ENCODE results near the gene EGFL8.

EGFL8 gene

GRCh38 chr6:32168807-32169591 is 4.6 kb downstream of the EGFL8 start:
- DNase-seq: no peak

DNA sequence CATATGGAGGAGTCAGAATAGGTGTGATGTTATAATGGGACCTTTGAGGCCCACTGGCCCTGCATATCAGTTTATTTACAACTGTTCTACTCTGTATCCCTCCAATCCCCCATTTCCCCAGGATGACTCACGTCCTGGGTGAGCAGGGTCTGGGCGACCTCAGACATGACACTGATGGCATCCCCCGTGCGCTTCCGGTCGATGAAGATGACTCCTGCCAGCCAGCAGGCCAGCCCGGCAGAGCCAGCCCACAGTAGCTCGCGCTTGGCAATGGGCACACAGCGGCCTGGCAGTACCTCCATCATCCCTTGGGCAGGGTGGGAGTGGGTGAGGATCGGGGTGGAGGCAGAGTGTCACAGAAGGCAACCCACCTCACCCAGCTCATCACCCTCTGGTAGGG is 5.9 kb downstream of the EGFL8 start:
- no peak for DNase-seq

GRCh38 chr6:32171234-32171633 is 6.8 kb downstream of the EGFL8 start:
- no peak for DNase-seq

DNA sequence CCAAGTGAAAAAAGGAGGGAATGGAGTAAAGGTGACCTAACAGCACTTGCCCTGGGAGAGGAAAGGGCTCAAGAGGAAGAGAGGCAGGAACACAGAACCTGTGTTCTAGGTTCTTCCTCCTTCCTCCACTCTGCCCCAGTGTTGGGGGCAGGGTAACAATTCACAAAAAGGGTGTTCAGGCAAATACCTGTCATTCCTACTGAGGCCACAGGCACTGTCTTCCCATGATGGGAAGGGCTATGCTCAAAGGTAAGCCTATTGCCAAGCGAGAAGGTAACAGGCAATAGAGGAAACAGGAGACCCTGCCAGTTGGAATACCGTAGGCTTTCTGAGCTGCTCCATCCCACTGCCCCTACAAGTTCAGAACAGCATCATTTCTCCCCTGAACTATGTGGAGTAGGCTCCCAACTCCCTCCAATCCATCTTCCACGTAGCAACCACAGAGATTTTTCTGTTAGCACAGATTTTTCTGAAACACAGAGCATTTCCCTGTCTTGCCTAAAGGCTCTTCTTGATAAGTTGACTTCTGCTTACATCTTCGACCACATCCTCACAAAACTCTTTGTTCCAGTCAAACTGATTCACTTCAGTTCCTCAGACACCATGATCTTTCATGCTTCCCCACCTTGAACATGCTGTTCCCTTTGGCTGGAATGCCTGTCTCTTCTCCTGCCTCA is 8.8 kb downstream of the EGFL8 start:
- DNase-seq: no peak

- no peak for DNase-seq
Measured at GRCh38 chr6:32174416-32174815, 10.0 kb downstream of the EGFL8 start.

DNA sequence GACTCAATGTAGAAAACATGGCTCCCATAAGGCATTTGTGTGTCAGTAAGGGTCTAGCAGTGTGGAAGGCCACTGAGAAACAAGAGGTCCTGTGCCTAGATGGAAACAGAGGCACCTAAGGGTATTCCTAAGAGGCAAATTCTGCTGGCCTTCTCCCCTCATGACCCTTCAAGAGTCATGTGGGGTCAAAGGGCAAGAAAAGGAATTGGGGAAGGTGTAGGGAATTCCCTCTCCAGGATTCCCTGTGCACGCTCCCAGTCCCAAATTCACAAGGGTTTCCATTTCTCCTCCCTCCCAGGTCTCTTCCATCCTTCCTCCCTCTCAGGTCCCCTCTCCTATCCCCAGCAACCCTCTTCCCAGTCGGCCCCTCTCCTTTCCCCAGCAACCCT is 10.9 kb downstream of the EGFL8 start:
- no peak for DNase-seq

- DNase-seq: peak; percentile 90
Measured at GRCh38 chr6:32175711-32176475, 11.5 kb downstream of the EGFL8 start, which contains the start of gene AGPAT1. TSS of gene AGPAT1 (minus strand) at chr6:32176084. CDS start at chr6:32171496, 4,588 bp downstream.

GRCh38 chr6:32176476-32177182 is 12.2 kb downstream of the EGFL8 start:
- no peak for DNase-seq

- DNase-seq: peak; percentile 45
Measured at GRCh38 chr6:32177183-32177787, 12.9 kb downstream of the EGFL8 start.

DNA sequence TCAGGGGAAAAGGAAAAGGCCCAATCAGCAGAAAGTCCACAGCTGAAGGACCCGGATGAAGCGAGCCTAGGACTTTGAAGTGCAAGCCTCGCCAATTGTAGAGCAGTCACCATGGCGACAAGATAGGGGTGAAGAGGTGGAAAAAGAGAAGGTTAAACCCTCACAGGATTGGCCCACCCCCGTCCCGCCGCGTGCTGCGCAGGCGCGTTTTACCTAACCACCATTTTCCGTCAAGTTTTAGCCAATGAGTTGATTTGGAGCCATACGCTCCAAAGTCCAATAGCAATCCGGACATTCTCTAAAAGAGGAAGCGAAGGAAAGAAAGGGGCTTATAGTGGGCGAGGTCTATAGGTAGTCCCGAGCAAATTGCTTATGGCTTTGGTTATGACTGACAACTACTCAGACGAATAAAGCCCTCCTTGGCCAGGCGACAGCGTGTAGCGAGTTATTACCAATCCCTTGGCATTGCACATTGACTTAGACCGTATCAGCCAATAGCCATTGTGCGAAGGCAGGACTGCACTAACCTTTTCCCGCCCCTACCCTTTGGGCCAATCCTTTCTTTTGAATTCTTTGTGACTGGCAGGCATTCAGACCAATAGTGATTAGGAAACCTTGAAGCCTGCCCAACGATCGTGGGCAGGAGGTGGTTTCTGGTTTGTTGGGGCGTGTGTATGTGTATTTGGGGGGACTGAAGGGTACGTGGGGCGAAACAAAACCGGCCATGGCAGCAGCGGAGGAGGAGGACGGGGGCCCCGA is 13.6 kb downstream of the EGFL8 start, which contains the start of gene RNF5:
TSS of gene RNF5 (plus strand) at position 618 of the 759 bp plus-strand sequence. CDS start at position 725, 107 bp downstream.
- DNase-seq: peak; percentile 94

DNA sequence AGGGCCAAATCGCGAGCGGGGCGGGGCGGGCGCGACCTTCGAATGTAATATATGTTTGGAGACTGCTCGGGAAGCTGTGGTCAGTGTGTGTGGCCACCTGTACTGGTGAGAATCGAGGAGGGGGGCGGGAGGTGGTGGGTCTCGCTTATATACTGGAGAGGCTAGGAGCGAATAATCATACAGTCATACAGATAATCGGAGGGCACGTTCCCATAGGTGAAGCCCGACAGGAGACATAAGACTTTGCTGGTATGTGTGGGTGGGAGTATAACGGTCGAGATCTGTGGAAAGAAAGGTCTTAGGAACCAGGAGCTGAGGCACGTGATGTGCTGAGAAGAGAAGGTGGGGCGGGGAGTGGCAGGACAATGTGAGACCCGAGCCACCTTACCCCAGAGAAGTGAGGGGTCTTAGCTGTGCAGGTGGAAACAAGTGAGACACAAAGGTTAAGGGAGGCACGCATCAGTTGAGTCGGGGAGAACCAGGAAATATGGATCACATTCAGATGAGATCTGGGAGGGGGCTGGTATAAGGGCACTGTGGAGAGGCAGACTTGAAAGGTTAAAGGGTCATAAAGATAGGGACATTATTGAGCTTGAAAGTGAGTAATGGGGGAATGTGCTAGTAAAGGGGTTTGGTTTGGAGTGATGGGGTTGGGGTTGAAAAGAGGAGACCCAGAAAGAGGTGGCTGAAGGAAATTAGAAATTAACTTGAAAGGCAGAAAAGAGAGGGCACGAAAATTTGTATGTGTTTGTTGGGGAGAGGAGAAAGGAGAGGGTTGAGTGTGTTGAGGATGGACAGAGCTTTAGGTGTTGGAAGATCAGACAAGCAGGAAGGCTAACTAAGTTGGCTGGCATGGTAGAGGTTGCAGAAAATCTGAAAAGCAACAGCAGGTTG is 14.4 kb downstream of the EGFL8 start:
- DNase-seq: no peak

DNA sequence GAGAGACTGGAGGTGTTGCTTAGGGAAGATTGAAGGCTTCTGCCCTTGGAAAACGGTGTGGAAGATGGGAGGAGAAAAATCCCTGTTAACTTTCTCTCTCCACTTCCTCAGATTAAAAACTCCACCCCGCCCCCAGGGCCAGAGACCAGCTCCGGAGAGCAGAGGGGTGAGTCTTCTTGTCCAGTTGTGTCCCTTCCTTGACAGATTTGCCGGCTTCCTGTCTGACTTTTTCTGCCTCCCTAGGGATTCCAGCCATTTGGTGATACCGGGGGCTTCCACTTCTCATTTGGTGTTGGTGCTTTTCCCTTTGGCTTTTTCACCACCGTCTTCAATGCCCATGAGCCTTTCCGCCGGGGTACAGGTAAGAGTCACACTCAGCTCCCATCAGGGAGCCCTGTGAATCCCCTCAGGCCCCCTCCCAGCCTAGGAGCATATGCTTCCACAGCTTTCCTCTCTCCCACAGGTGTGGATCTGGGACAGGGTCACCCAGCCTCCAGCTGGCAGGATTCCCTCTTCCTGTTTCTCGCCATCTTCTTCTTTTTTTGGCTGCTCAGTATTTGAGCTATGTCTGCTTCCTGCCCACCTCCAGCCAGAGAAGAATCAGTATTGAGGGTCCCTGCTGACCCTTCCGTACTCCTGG is 15.5 kb downstream of the EGFL8 start:
- DNase-seq: no peak

DNA sequence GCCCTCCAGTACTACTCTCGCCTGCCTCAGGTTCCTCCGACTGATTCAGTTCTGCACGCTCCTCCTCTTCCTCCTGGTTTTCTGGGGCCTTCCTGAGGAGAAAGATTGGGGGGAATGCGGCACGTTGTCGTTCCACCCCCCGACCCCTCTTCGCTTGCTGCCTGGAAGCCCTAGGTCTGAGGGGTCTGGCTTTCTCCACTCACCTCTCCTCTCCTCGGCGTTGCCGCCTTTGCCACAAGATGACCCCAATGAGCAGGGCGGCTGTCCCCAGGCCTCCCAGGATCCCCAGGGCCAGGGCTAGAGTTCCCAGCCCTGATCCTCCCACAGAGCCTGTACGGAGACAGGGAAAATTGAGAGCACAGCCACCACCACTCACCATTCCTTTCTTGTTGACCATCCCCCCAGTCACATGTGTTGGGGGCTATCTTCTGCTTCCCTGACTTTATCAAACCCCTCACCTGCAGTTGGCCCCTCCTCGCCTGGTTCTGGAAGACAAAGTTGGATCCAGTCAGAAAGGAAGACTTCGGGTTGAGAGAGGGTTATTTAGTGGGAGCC is 16.8 kb downstream of the EGFL8 start:
- no peak for DNase-seq

- no peak for DNase-seq
Measured at GRCh38 chr6:32181915-32182529, 17.6 kb downstream of the EGFL8 start.

DNA sequence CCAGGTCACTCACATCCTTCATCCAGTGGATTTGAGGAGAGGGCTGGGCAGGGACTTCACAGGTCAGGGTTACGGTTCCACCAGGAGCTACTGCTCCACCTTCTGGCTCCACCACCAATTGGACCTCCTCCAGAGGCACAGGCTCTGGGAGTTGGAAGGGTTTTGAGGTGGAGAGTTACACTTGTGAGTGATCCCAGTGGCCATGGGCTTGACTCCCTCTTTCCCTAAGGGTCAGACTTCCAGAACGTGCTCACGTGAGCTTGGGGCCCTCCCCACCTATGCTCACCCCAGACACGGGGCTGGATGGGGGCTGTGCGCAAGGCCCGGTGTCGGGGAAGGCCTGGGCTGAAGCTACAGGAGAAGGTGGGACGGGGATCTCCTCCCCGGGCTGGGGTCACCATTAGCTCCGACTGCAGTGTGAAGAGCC is 18.2 kb downstream of the EGFL8 start:
- DNase-seq: no peak

DNA sequence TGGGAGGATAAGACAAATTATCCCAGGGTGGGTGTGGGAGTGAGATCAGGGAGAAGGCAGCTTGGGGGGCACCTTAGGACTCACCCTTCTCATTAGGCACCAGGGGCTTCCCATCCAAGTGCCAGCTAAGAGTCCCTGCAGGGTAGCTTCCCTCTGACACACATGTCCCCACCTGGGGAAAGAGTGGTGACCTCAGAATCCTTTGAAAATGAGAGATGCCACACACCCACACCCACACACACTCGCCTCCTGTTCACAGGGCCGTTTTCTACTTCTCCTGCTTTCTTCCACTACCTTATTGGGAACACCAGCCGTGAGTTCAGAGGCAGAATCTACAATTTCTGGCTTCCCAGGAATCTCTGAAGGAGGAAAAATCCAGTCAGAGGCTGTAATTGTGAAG is 18.6 kb downstream of the EGFL8 start:
- DNase-seq: no peak

DNA sequence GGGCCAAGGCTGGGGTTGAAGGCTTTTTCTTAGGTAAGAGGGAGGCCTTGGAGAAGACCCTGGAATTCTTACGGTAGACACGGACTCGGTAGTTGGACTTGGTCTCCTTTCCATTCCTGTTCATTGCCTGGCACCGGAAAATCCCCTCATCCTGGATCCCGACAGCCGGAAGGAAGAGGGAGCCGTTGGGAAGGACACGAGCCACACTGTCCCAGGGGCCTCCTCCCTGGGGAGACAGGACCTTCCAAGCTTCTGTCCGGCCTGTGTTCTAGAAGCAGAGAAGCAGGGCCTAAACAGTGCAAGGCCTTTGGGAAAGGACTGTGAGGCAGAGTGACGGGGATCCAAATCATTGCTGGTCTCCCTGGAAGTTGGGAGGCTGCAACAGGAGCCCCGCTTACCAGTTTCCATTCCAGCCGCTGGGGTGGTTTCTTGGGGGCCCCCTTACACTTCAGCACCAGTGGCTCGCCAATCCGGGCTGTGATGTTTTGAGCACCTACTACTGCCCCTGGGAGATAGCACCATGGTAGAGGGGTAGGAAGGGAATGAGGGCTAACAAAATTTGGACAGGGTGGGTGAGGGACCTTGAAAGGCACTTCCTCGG is 19.2 kb downstream of the EGFL8 start:
- DNase-seq: no peak

- no peak for DNase-seq
Measured at GRCh38 chr6:32184084-32184640, 19.8 kb downstream of the EGFL8 start, which contains the start of gene AGER. TSS of gene AGER (minus strand) at chr6:32184253. CDS start at chr6:32184222, 31 bp downstream.
